ENCODE data around the gene ZNF43. TPM values are rescaled to one million over a fixed set of nuclear protein-coding genes. Genes with fewer than 3 reads are reported as not detected.
"Not testable (repeated sequence)": the region's sequence is repeated elsewhere in the genome, so short reads cannot be mapped to it uniquely, and the experiment has no call there.

Gene ZNF43
- total RNA-seq: 10 to 100 TPM in 2 of 4 donors, 1 to 10 TPM in 2; 7.6 to 12.9 (median 9.9) TPM

GRCh38 chr19:21835810-21836444 lies at the start of gene ZNF43:
Gene ZNF43, minus strand, starts transcription at chr19:21836182. Its CDS starts 144 bp downstream, at chr19:21836038.
- TF ChIP-seq POLR2AphosphoS5 (IDR thresholded peaks at IDR 0.05) (peak; percentile 90), POLR2A (IDR thresholded peaks at IDR 0.05) (peak; percentile 78 to 85), CTCF (IDR thresholded peaks at IDR 0.05) (no peak)
- WGBS, 2 donors (ENCODE audit: low coverage in 1 of 2): 0 to 4% methylated on average over 4 to 5 of the region's 29 CpGs
- H3K27me3 ChIP-seq: no peaks in the 10 kb centered on the region
- H3K4me1 ChIP-seq: peaks cover 0 to 27% (median 4%) of the 10 kb centered on the region in 3 donors
- H3K27ac ChIP-seq: peak within 1 kb of the TSS; percentile 55 to 94 (median 91)
- H3K9me3 ChIP-seq: peaks cover 0 to 15% (median 0%) of the 10 kb centered on the region in 3 donors
- H3K4me3 ChIP-seq: peak within 1 kb of the TSS; percentile 41 to 76
- H3K36me3 ChIP-seq: peaks cover 0 to 15% of the 10 kb centered on the region in 2 donors
- peak; percentile 99 for ATAC-seq

- H3K36me3 ChIP-seq, H3K27me3 ChIP-seq, H3K4me1 ChIP-seq, H3K27ac ChIP-seq, ATAC-seq, H3K9me3 ChIP-seq, H3K4me3 ChIP-seq: not testable (repeated sequence)
- WGBS, 2 donors (ENCODE audit: low coverage in 1 of 2): 70 to 75% methylated on average over 2 of the region's 2 CpGs
These were observed 49.5 kb upstream of the ZNF43 start for GRCh38 chr19:21885516-21885915.

GRCh38 chr19:21884786-21885185 lies 48.8 kb upstream of the ZNF43 start:
- WGBS, 2 donors (ENCODE audit: low coverage in 1 of 2): 88 to 91% methylated on average over 7 to 8 of the region's 8 CpGs
- H3K36me3 ChIP-seq, H3K27me3 ChIP-seq, H3K9me3 ChIP-seq, H3K4me1 ChIP-seq, ATAC-seq, H3K27ac ChIP-seq, H3K4me3 ChIP-seq: not testable (repeated sequence)

GRCh38 chr19:21883516-21883915 lies 47.5 kb upstream of the ZNF43 start:
- H3K9me3 ChIP-seq: no peaks in the 10 kb centered on the region
- no peak overlapping the region for H3K27ac ChIP-seq
- TF ChIP-seq POLR2A (IDR thresholded peaks at IDR 0.05): no peak
- TF ChIP-seq EP300 (IDR thresholded peaks at IDR 0.05): no peak
- TF ChIP-seq CTCF (IDR thresholded peaks at IDR 0.05): no peak
- WGBS, 2 donors (ENCODE audit: low coverage in 1 of 2): 81 to 83% methylated on average over 10 of the region's 10 CpGs
- H3K27me3 ChIP-seq: peaks cover 9% of the 10 kb centered on the region
- no peak for ATAC-seq
- no peaks in the 10 kb centered on the region for H3K4me1 ChIP-seq
- H3K4me3 ChIP-seq: no peak overlapping the region
- no peaks in the 10 kb centered on the region for H3K36me3 ChIP-seq

- not testable (repeated sequence) for ATAC-seq, H3K4me3 ChIP-seq, H3K27me3 ChIP-seq, H3K36me3 ChIP-seq, H3K4me1 ChIP-seq, H3K9me3 ChIP-seq, H3K27ac ChIP-seq
- no CpG with 5 or more reads among the region's 9 CpGs for WGBS, 2 donors (ENCODE audit: low coverage in 1 of 2)
- TF ChIP-seq CTCF (IDR thresholded peaks at IDR 0.05): peak; percentile 8 to 47 (median 23)
These were observed 44.8 kb upstream of the ZNF43 start for GRCh38 chr19:21880761-21881160.

- WGBS, 2 donors (ENCODE audit: low coverage in 1 of 2): 82% methylated on average over 4 of the region's 4 CpGs
- H3K27ac ChIP-seq: no peak overlapping the region
- TF ChIP-seq CTCF (IDR thresholded peaks at IDR 0.05): no peak
- TF ChIP-seq POLR2AphosphoS5 (IDR thresholded peaks at IDR 0.05): no peak
- no peak for TF ChIP-seq POLR2A (IDR thresholded peaks at IDR 0.05)
- no peak for TF ChIP-seq EP300 (IDR thresholded peaks at IDR 0.05)
These were observed 42.7 kb upstream of the ZNF43 start for GRCh38 chr19:21878646-21879045.

More at GRCh38 chr19:21878646-21879045, 42.7 kb upstream of the ZNF43 start:
- Histone ChIP-seq H3K27me3 (no peaks in the 10 kb centered on the region), H3K9me3 (no peaks in the 10 kb centered on the region), H3K36me3 (no peaks in the 10 kb centered on the region), H3K4me1 (no peaks in the 10 kb centered on the region), H3K4me3 (no peak overlapping the region)
- ATAC-seq: no peak

Measured in gastroesophageal sphincter (tissue), 4 donors.